Tibial nerve (tissue), 4 donors: Measurements from ENCODE around the gene GHR.

Experiments used
- EP300 ChIP-seq, 2 donors: sonication (generic); formaldehyde crosslinking; IDR thresholded peaks; one replicate each; pipeline ENCODE4 v1.6.1; 2017; ENCODE audit warnings: antibody characterized with exemption in 2 of 2, mild to moderate bottlenecking in 1 of 2
- POLR2A ChIP-seq, 2 donors: fragments of 450-650 bp; IDR thresholded peaks; one replicate each; pipeline ENCODE4 v1.6.1; 2017; ENCODE audit warnings: antibody characterized with exemption in 2 of 2, mild to moderate bottlenecking in 2 of 2, moderate library complexity in 2 of 2
- TF ChIP-seq, protein P1 (sequence below), 5 experiments: fragments of 200-600 bp in 3 of 5; fragments of 450-650 bp in 2 of 5; sonication (generic) in 3 of 5; IDR thresholded peaks; one replicate each; pipeline ENCODE4 v1.5.1; 2016 to 2019; ENCODE audit warnings: antibody characterized with exemption in 5 of 5, mild to moderate bottlenecking in 3 of 5, moderate library complexity in 2 of 5

DNA sequence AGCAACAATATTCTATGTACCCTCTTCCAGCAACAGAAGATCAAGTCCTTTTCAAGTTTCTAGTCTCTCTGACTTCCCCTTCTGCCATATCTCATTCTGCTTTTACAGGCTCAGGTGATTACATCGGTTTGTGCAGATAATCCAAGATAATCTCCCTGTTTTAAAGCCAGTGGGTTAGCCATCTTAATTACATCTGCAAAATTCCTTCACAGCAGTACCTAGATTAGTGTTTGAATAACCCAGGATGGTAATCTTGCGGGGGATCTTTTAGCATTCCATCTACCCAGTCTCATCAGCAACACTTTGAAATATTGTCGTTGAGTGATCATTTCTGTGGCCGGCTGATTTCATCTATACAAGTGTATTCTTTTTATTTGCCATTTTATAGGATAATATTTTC, 130.2 kb downstream of the GHR start:
- TF ChIP-seq POLR2A (IDR thresholded peaks at IDR 0.05): no peak
- TF ChIP-seq, protein P1, sequence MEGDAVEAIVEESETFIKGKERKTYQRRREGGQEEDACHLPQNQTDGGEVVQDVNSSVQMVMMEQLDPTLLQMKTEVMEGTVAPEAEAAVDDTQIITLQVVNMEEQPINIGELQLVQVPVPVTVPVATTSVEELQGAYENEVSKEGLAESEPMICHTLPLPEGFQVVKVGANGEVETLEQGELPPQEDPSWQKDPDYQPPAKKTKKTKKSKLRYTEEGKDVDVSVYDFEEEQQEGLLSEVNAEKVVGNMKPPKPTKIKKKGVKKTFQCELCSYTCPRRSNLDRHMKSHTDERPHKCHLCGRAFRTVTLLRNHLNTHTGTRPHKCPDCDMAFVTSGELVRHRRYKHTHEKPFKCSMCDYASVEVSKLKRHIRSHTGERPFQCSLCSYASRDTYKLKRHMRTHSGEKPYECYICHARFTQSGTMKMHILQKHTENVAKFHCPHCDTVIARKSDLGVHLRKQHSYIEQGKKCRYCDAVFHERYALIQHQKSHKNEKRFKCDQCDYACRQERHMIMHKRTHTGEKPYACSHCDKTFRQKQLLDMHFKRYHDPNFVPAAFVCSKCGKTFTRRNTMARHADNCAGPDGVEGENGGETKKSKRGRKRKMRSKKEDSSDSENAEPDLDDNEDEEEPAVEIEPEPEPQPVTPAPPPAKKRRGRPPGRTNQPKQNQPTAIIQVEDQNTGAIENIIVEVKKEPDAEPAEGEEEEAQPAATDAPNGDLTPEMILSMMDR (IDR thresholded peaks at IDR 0.05): no peak
- no peak for TF ChIP-seq EP300 (IDR thresholded peaks at IDR 0.05)
